A673 (cell line): Measurements from ENCODE around the gene ARHGAP26.

Experiments used
- EZH2 ChIP-seq: fragments of 200-600 bp; sonication (generic); IDR thresholded peaks from 2 replicates; pipeline ENCODE4 v1.6.1; 2017; ENCODE audit warnings: borderline replicate concordance, low read depth, mild to moderate bottlenecking, mixed read lengths, antibody characterized with exemption, low read length; ENCODE audit not compliant: poor library complexity, severe bottlenecking
- TF ChIP-seq, protein P1 (sequence below): fragments of 300-800, 200-600 bp; sonication (generic); conservative IDR thresholded peaks from 2 replicates; pipeline ENCODE4 v1.5.1; 2017; ENCODE audit warnings: low read depth, mild to moderate bottlenecking, antibody characterized with exemption, low read length, moderate library complexity, mixed read lengths

DNA sequence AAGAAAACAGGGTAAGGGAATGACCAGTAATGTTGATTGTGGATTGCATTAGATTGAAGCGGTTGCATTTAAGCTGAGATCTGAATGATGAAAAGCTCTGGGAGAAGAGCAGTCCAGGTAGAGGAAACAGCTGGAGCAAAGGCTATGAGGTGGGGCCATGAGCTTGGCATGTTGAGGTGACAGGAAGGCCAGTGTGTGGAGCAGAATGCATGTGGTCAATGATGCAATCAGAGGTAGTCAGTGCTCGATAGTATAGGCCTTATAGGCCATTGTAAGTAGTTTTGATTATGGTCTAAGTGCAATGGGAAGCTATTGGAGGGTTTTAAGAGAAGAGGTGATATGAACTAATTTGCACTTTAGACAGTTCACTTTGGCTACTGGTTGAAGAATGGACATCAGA, 270.4 kb downstream of the ARHGAP26 start:
- TF ChIP-seq, protein P1, sequence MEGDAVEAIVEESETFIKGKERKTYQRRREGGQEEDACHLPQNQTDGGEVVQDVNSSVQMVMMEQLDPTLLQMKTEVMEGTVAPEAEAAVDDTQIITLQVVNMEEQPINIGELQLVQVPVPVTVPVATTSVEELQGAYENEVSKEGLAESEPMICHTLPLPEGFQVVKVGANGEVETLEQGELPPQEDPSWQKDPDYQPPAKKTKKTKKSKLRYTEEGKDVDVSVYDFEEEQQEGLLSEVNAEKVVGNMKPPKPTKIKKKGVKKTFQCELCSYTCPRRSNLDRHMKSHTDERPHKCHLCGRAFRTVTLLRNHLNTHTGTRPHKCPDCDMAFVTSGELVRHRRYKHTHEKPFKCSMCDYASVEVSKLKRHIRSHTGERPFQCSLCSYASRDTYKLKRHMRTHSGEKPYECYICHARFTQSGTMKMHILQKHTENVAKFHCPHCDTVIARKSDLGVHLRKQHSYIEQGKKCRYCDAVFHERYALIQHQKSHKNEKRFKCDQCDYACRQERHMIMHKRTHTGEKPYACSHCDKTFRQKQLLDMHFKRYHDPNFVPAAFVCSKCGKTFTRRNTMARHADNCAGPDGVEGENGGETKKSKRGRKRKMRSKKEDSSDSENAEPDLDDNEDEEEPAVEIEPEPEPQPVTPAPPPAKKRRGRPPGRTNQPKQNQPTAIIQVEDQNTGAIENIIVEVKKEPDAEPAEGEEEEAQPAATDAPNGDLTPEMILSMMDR, result no peak
- TF ChIP-seq EZH2, result no peak
